ENCODE results near the gene SIK3.
A peak's percentile ranks its signal among the peaks of the same experiment; 100 is the strongest.
"Not testable (repeated sequence)": the region's sequence is repeated elsewhere in the genome, so short reads cannot be mapped to it uniquely, and the experiment has no call there.

SIK3 gene

GRCh38 chr11:117098269-117099232 lies at the start of gene SIK3:
SIK3 (minus strand) TSS chr11:117098428; CDS start chr11:117098415, 13 bp downstream.
- Mint-ChIP-seq H3K27ac (peak within 1 kb of the TSS; percentile 96), H3K27me3 (no peaks in the 10 kb centered on the region), H3K4me1 (peaks cover 51% of the 10 kb centered on the region), H3K36me3 (no peaks in the 10 kb centered on the region), H3K4me3 (peak within 1 kb of the TSS; percentile 92), H3K9me3 (no peaks in the 10 kb centered on the region)
- peak; percentile 93 for ATAC-seq

GRCh38 chr11:117146521-117146920 lies 48.3 kb upstream of the SIK3 start:
- H3K4me1 Mint-ChIP-seq, result peaks cover 44% of the 10 kb centered on the region
- no peak for ATAC-seq
- peak overlapping the region; percentile 98 for H3K27ac Mint-ChIP-seq
- peak overlapping the region; percentile 96 for H3K4me3 Mint-ChIP-seq
- no peaks in the 10 kb centered on the region for H3K27me3 Mint-ChIP-seq
- no peaks in the 10 kb centered on the region for H3K9me3 Mint-ChIP-seq
- peaks cover 35% of the 10 kb centered on the region for H3K36me3 Mint-ChIP-seq

GRCh38 chr11:117145393-117145761 lies 47.1 kb upstream of the SIK3 start:
- Mint-ChIP-seq H3K27ac (peak overlapping the region; percentile 98), H3K4me3 (peak overlapping the region; percentile 96), H3K9me3 (no peaks in the 10 kb centered on the region), H3K4me1 (peaks cover 44% of the 10 kb centered on the region), H3K27me3 (peaks cover 3% of the 10 kb centered on the region), H3K36me3 (peaks cover 31% of the 10 kb centered on the region)
- no peak for ATAC-seq

- peaks cover 44% of the 10 kb centered on the region for H3K4me1 Mint-ChIP-seq
- H3K36me3 Mint-ChIP-seq, result peaks cover 27% of the 10 kb centered on the region
- H3K9me3 Mint-ChIP-seq, result no peaks in the 10 kb centered on the region
- peak overlapping the region; percentile 96 for H3K4me3 Mint-ChIP-seq
- ATAC-seq, result peak; percentile 78
- H3K27ac Mint-ChIP-seq, result peak overlapping the region; percentile 98
- peaks cover 9% of the 10 kb centered on the region for H3K27me3 Mint-ChIP-seq
Measured at GRCh38 chr11:117144477-117145392, 46.5 kb upstream of the SIK3 start.

GRCh38 chr11:117143871-117144476 lies 45.7 kb upstream of the SIK3 start, which contains the start of gene PAFAH1B2:
PAFAH1B2 (plus strand) TSS chr11:117144287; CDS start chr11:117152448, 8,161 bp downstream.
- H3K27me3 Mint-ChIP-seq, result peaks cover 17% of the 10 kb centered on the region
- no peaks in the 10 kb centered on the region for H3K9me3 Mint-ChIP-seq

GRCh38 chr11:117143390-117143789 lies 45.2 kb upstream of the SIK3 start:
- peaks cover 27% of the 10 kb centered on the region for H3K36me3 Mint-ChIP-seq
- ATAC-seq, result peak; percentile 54
- H3K9me3 Mint-ChIP-seq, result no peaks in the 10 kb centered on the region
- H3K27ac Mint-ChIP-seq, result peak overlapping the region; percentile 98
- peaks cover 43% of the 10 kb centered on the region for H3K4me1 Mint-ChIP-seq
- H3K4me3 Mint-ChIP-seq, result peak overlapping the region; percentile 96
- peaks cover 17% of the 10 kb centered on the region for H3K27me3 Mint-ChIP-seq

More at GRCh38 chr11:117143871-117144476, 45.7 kb upstream of the SIK3 start, which contains the start of gene PAFAH1B2:
- Mint-ChIP-seq H3K4me3 (peak within 1 kb of the TSS; percentile 96), H3K27ac (peak within 1 kb of the TSS; percentile 98), H3K36me3 (peaks cover 27% of the 10 kb centered on the region), H3K4me1 (peaks cover 44% of the 10 kb centered on the region)
- ATAC-seq, result peak; percentile 98

DNA sequence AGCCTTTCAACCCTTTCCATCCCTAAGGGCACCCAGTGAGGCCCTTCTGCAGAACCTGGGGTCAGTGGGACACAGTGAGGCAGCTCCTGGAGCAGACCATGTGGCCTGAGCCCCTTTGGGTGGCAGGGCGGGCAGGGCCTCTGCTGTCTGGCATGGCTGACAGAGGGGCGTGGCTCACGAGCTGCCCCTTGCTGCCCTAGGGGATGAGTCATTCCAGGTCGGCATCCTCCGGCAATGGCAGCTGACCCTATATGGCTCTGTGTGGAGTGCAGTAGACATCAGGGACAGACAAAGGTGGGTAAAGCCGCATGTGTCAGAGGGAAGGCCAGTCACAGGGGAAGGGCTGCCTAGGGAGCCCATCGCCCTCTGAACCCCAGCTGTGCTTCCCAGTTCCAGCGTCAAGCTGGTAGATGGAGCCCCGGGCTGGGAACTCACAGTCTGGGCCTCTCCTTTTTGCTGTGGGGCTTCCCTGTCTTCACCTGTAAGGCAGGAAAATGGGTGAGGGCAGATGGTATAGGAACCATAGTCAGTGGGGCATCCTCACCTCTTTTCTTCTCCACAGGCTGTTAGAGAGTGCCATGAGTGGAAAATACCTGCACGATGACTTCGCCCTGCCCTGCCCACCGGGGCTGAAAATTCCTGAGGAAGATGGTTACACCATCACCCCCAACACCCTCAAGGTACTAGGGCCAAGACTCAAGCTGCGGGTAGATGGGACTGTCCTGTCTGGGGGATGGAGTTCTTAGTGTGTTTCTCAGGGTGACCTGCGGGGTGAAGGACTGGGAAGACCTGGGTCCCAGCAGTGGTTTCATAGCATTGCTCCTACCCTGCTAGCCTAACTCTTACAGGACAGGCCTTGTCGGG lies 39.2 kb upstream of the SIK3 start:
- not testable (repeated sequence) for H3K4me3 Mint-ChIP-seq, H3K9me3 Mint-ChIP-seq, H3K4me1 Mint-ChIP-seq, H3K36me3 Mint-ChIP-seq, H3K27ac Mint-ChIP-seq, ATAC-seq
- peaks cover 17% of the 10 kb centered on the region for H3K27me3 Mint-ChIP-seq

- not testable (repeated sequence) for H3K4me3 Mint-ChIP-seq, ATAC-seq, H3K27ac Mint-ChIP-seq, H3K36me3 Mint-ChIP-seq, H3K4me1 Mint-ChIP-seq, H3K9me3 Mint-ChIP-seq
- peaks cover 11% of the 10 kb centered on the region for H3K27me3 Mint-ChIP-seq
Measured at GRCh38 chr11:117134979-117135378, 36.8 kb upstream of the SIK3 start.

GRCh38 chr11:117134431-117134830 lies 36.2 kb upstream of the SIK3 start:
- no peaks in the 10 kb centered on the region for H3K9me3 Mint-ChIP-seq
- no peak for ATAC-seq
- H3K36me3 Mint-ChIP-seq, result no peaks in the 10 kb centered on the region
- no peak overlapping the region for H3K4me3 Mint-ChIP-seq
- no peaks in the 10 kb centered on the region for H3K4me1 Mint-ChIP-seq
- peaks cover 5% of the 10 kb centered on the region for H3K27me3 Mint-ChIP-seq
- no peak overlapping the region for H3K27ac Mint-ChIP-seq

DNA sequence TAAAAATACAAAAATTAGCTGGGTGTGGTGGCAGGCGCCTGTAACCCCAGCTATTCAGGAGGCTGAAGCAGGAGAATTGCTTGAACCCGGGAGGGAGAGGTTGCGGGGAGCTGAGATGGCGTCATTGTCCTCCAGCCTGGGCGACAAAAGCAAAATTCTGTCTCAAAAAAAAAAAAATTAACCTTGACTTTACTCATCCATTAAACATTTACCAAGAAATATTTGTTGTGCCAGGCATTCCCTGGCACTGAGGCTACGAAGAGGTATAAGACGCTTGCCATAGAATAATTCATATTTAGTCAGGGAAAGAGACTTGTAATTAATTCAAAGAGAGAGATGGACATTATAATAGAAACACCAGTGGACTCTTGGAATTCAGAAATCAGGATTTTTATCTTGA lies 32.7 kb upstream of the SIK3 start:
- Mint-ChIP-seq H3K4me3 (no peak overlapping the region), H3K9me3 (no peaks in the 10 kb centered on the region), H3K4me1 (peaks cover 6% of the 10 kb centered on the region), H3K36me3 (no peaks in the 10 kb centered on the region), H3K27me3 (no peaks in the 10 kb centered on the region), H3K27ac (no peak overlapping the region)
- ATAC-seq, result no peak

DNA sequence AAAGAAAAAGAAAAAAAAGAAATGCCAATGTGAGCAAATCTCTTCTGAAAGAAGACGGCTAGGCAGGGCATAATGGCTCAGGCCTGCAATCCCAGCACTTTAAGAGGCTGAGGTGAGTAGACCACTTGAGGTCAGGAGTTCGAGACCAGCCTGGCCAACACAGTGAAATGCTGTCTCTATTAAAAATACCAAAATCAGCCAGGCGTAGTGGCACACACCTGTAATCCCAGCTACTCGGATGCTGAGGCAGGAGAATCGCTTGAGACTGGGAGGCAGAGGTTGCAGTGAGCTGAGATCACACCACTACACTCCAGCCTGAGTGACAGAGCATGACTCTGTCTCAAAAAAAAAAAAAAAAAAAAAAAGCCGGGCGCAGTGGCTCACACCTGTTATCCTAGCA lies 32.2 kb upstream of the SIK3 start:
- not testable (repeated sequence) for H3K9me3 Mint-ChIP-seq, H3K4me3 Mint-ChIP-seq, H3K27me3 Mint-ChIP-seq, ATAC-seq, H3K27ac Mint-ChIP-seq, H3K4me1 Mint-ChIP-seq, H3K36me3 Mint-ChIP-seq

- H3K4me3 Mint-ChIP-seq, result no peak overlapping the region
- peaks cover 6% of the 10 kb centered on the region for H3K4me1 Mint-ChIP-seq
- H3K27ac Mint-ChIP-seq, result no peak overlapping the region
- H3K27me3 Mint-ChIP-seq, result no peaks in the 10 kb centered on the region
- no peaks in the 10 kb centered on the region for H3K9me3 Mint-ChIP-seq
- no peak for ATAC-seq
- no peaks in the 10 kb centered on the region for H3K36me3 Mint-ChIP-seq
Measured at GRCh38 chr11:117128289-117128688, 30.1 kb upstream of the SIK3 start.

GRCh38 chr11:117127171-117127901 lies 29.1 kb upstream of the SIK3 start:
- peaks cover 6% of the 10 kb centered on the region for H3K4me1 Mint-ChIP-seq
- H3K27me3 Mint-ChIP-seq, result no peaks in the 10 kb centered on the region
- no peaks in the 10 kb centered on the region for H3K36me3 Mint-ChIP-seq
- no peak overlapping the region for H3K4me3 Mint-ChIP-seq
- ATAC-seq, result no peak
- no peak overlapping the region for H3K27ac Mint-ChIP-seq
- H3K9me3 Mint-ChIP-seq, result no peaks in the 10 kb centered on the region
